CD14-positive monocyte (primary cell): Measurements from ENCODE around the gene A2M. TPM values are rescaled to one million over a fixed set of nuclear protein-coding genes. Genes with fewer than 3 reads are reported as not detected.

Source experiments
- DNase-seq, 3 donors: peaks; one replicate each; pipeline ENCODE4 v3.0.0-alpha.2; 2011 to 2022
- H2AFZ ChIP-seq: 2 replicates; pipeline ENCODE4 v1.6.0; 2012; ENCODE audit warnings: mild to moderate bottlenecking, low read depth, low read length, inconsistent platforms; ENCODE audit not compliant: insufficient read depth, poor library complexity, severe bottlenecking
- H3K27ac ChIP-seq, 2 donors: 1 replicate in 1 of 2; 2 replicates in 1 of 2; pipeline ENCODE4 v1.5.1; 2012 to 2013; ENCODE audit warnings: low read length in 2 of 2, control low read depth in 1 of 2, inconsistent platforms in 1 of 2, low read depth in 1 of 2, mild to moderate bottlenecking in 1 of 2
- H3K27me3 ChIP-seq, 2 donors: one replicate each; pipeline versions ENCODE4 v1.6.0 to v1.6.1; 2011 to 2013; ENCODE audit warnings: low read length in 2 of 2; ENCODE audit not compliant: control insufficient read depth in 2 of 2, insufficient read depth in 2 of 2
- H3K36me3 ChIP-seq, 2 donors: replicated peaks in 1 of 2; 1 replicate in 1 of 2; 2 replicates in 1 of 2; pipeline versions ENCODE4 v1.5.1 to v1.6.1; 2012 to 2013; ENCODE audit warnings: low read length in 2 of 2, control low read depth in 1 of 2, inconsistent platforms in 1 of 2, mild to moderate bottlenecking in 1 of 2; ENCODE audit not compliant: insufficient read depth in 2 of 2, control insufficient read depth in 1 of 2
- H3K4me1 ChIP-seq, 2 donors: 1 replicate in 1 of 2; 2 replicates in 1 of 2; pipeline versions ENCODE4 v1.5.1 to v1.6.1; 2012 to 2013; ENCODE audit warnings: low read length in 2 of 2, control low read depth in 1 of 2, inconsistent platforms in 1 of 2, mild to moderate bottlenecking in 1 of 2, moderate library complexity in 1 of 2; ENCODE audit not compliant: insufficient read depth in 2 of 2, control insufficient read depth in 1 of 2
- H3K4me2 ChIP-seq: replicated peaks from 2 replicates; pipeline ENCODE3; 2012; ENCODE audit warnings: low read length, moderate library complexity, mild to moderate bottlenecking; ENCODE audit not compliant: poor library complexity, severe bottlenecking; ENCODE audit errors: extremely low read depth
- H3K4me3 ChIP-seq, 3 experiments: fragments of 200-600 bp in 1 of 3; sonication (generic) in 1 of 3; replicated peaks in 1 of 3; 1 replicate in 2 of 3; 2 replicates in 1 of 3; pipeline ENCODE4 v1.5.1; 2011 to 2013; ENCODE audit warnings: low read length in 3 of 3, mild to moderate bottlenecking in 3 of 3, control low read depth in 2 of 3, low read depth in 2 of 3, inconsistent platforms in 1 of 3, moderate library complexity in 1 of 3
- H3K79me2 ChIP-seq: 2 replicates; pipeline ENCODE4 v1.6.0; 2012; ENCODE audit warnings: mild to moderate bottlenecking, control low read depth, inconsistent platforms, low read length, moderate library complexity; ENCODE audit not compliant: insufficient read depth
- H3K9ac ChIP-seq: 2 replicates; pipeline ENCODE4 v1.6.0; 2017; ENCODE audit warnings: low read length, mild to moderate bottlenecking; ENCODE audit not compliant: insufficient read depth, poor library complexity, severe bottlenecking
- H3K9me3 ChIP-seq, 2 donors: replicated peaks in 1 of 2; 1 replicate in 1 of 2; 2 replicates in 1 of 2; pipeline versions ENCODE4 v1.5.1 to v1.6.1; 2012 to 2013; ENCODE audit warnings: low read length in 2 of 2, control low read depth in 1 of 2; ENCODE audit not compliant: control insufficient read depth in 1 of 2, insufficient read depth in 1 of 2
- H4K20me1 ChIP-seq: 2 replicates; pipeline ENCODE4 v1.6.0; 2012; ENCODE audit warnings: mild to moderate bottlenecking, low read length, control low read depth, moderate library complexity; ENCODE audit not compliant: insufficient read depth
- H3K27ac Mint-ChIP-seq, 7 donors: one replicate each; pipeline ENCODE4 v1.8.0; 2020; ENCODE audit warnings: mild to moderate bottlenecking in 7 of 7, mixed read lengths in 7 of 7, moderate library complexity in 6 of 7, inconsistent platforms in 2 of 7
- H3K27me3 Mint-ChIP-seq, 3 donors: one replicate each; pipeline ENCODE4 v1.8.0; 2021 to 2022; ENCODE audit warnings: low read depth in 3 of 3, mild to moderate bottlenecking in 3 of 3, mixed read lengths in 3 of 3, moderate library complexity in 3 of 3, inconsistent platforms in 1 of 3
- H3K36me3 Mint-ChIP-seq, 2 donors: one replicate each; pipeline ENCODE4 v1.8.0; 2020; ENCODE audit warnings: mixed read lengths in 2 of 2, inconsistent platforms in 1 of 2, mild to moderate bottlenecking in 1 of 2
- H3K4me1 Mint-ChIP-seq: one replicate; pipeline ENCODE4 v1.8.0; 2020; ENCODE audit warnings: mild to moderate bottlenecking, mixed read lengths
- H3K4me3 Mint-ChIP-seq, 2 donors: one replicate each; pipeline ENCODE4 v1.8.0; 2020; ENCODE audit warnings: mild to moderate bottlenecking in 2 of 2, mixed read lengths in 2 of 2, moderate library complexity in 1 of 2
- H3K9me3 Mint-ChIP-seq, 7 donors: one replicate each; pipeline ENCODE4 v1.8.0; 2020 to 2022; ENCODE audit warnings: mixed read lengths in 7 of 7, mild to moderate bottlenecking in 6 of 7, moderate library complexity in 6 of 7, inconsistent platforms in 2 of 7
- WGBS: methylation state at CpG from one replicate; pipeline ENCODE4 v1.1.5; 2013; ENCODE audit warnings: missing lambda C conversion rate; ENCODE audit not compliant: insufficient coverage; 5-methylcytosine and 5-hydroxymethylcytosine counted together
- intact Hi-C, 2 donors: fragments of 100-400 bp; cut with micrococcal nuclease; formaldehyde crosslinking; loops; one replicate each; pipeline versions ENCODE4 v1.15.0 to v1.15.1; 2023
- polyA plus RNA-seq, 3 donors: library from polyadenylated mRNA; depleted of rRNA in 1 of 3; unstranded in 2 of 3; stranded (reverse) in 1 of 3; fragments of 300-500 nt in 2 of 3; fragments of >200 nt in 1 of 3; fragmentation: Illumina TruSeq in 2 of 3; gene quantifications; 1 replicate in 2 of 3; 2 replicates in 1 of 3; pipeline ENCODE4 v1.2.3, GENCODE V29; 2012 to 2021
- TF ChIP-seq, protein P1 (sequence below): fragments of 200-600 bp; IDR thresholded peaks from one replicate; pipeline ENCODE4 v1.8.0; 2022; ENCODE audit warnings: antibody characterized with exemption, mild to moderate bottlenecking

Gene A2M
- polyA plus RNA-seq, 3 donors, result 0.12 to 1.2 TPM; not detected in 1

GRCh38 chr12:9079883-9080675, 35.6 kb downstream of the A2M start:
- WGBS, result no CpG with 5 or more reads among the region's 5 CpGs

DNA sequence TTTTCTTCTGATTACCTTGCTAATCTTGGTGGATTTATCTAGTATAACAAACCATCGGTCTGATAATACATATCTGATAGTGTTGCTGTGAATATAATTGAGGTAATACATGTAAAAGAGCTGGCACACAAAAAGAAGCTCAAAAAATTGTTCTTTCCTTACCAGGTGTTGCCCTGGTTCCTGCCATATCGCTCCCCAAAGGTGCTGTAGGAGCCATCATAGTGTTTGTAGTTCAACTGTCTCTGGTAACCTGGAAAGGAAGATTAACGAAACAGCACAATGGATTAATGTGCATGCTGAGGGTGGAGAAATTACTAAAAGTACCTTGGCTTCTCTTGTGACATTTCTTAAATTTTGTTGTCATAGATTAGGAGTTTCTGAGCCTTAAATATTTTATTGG, 36.6 kb downstream of the A2M start:
- Mint-ChIP-seq H3K27ac (no peak overlapping the region), H3K4me1 (no peaks in the 10 kb centered on the region), H3K4me3 (no peak overlapping the region), H3K36me3 (no peaks in the 10 kb centered on the region), H3K27me3 (peaks cover 0 to 3% (median 0%) of the 10 kb centered on the region in 3 donors), H3K9me3 (peaks cover 10 to 22% (median 14%) of the 10 kb centered on the region in 7 donors)
- Histone ChIP-seq H3K4me3 (no peak overlapping the region), H3K27ac (no peak overlapping the region), H2AFZ (no peak overlapping the region), H3K36me3 (no peaks in the 10 kb centered on the region), H3K9me3 (peaks cover 0 to 5% of the 10 kb centered on the region in 2 donors), H4K20me1 (no peaks in the 10 kb centered on the region), H3K4me2 (no peak overlapping the region), H3K9ac (no peak overlapping the region), H3K4me1 (no peaks in the 10 kb centered on the region), H3K79me2 (no peaks in the 10 kb centered on the region), H3K27me3 (no peaks in the 10 kb centered on the region)
- no peak for DNase-seq
- intact Hi-C loops, result no loop called here
- TF ChIP-seq, protein P1, sequence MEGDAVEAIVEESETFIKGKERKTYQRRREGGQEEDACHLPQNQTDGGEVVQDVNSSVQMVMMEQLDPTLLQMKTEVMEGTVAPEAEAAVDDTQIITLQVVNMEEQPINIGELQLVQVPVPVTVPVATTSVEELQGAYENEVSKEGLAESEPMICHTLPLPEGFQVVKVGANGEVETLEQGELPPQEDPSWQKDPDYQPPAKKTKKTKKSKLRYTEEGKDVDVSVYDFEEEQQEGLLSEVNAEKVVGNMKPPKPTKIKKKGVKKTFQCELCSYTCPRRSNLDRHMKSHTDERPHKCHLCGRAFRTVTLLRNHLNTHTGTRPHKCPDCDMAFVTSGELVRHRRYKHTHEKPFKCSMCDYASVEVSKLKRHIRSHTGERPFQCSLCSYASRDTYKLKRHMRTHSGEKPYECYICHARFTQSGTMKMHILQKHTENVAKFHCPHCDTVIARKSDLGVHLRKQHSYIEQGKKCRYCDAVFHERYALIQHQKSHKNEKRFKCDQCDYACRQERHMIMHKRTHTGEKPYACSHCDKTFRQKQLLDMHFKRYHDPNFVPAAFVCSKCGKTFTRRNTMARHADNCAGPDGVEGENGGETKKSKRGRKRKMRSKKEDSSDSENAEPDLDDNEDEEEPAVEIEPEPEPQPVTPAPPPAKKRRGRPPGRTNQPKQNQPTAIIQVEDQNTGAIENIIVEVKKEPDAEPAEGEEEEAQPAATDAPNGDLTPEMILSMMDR, result no peak
- WGBS, result 83% methylated on average over 1 of the region's 3 CpGs

More at GRCh38 chr12:9079883-9080675, 35.6 kb downstream of the A2M start:
- no peak overlapping the region for H3K9ac ChIP-seq
- H3K27me3 ChIP-seq, result no peaks in the 10 kb centered on the region
- no peaks in the 10 kb centered on the region for H4K20me1 ChIP-seq
- Mint-ChIP-seq H3K27me3 (peaks cover 0 to 3% (median 0%) of the 10 kb centered on the region in 3 donors), H3K36me3 (no peaks in the 10 kb centered on the region), H3K9me3 (peaks cover 12 to 26% (median 17%) of the 10 kb centered on the region in 7 donors), H3K4me3 (no peak overlapping the region), H3K27ac (no peak overlapping the region), H3K4me1 (no peaks in the 10 kb centered on the region)
- no peak for DNase-seq
- no peaks in the 10 kb centered on the region for H3K79me2 ChIP-seq
- no peak overlapping the region for H2AFZ ChIP-seq
- no peak overlapping the region for H3K27ac ChIP-seq
- H3K4me3 ChIP-seq, result no peak overlapping the region
- no peaks in the 10 kb centered on the region for H3K4me1 ChIP-seq
- H3K9me3 ChIP-seq, result peaks cover 0 to 5% of the 10 kb centered on the region in 2 donors
- TF ChIP-seq, protein P1, result no peak
- H3K4me2 ChIP-seq, result no peak overlapping the region
- intact Hi-C loops, result no loop called here
- H3K36me3 ChIP-seq, result no peaks in the 10 kb centered on the region
